MM.1S (cell line): ENCODE data around the gene SAMD14.

Experiments
- EZH2 ChIP-seq: fragments of 300-600 bp; sonication (generic); optimal IDR thresholded peaks from 2 replicates; pipeline ENCODE3; 2017; ENCODE audit warnings: low read depth, mild to moderate bottlenecking, antibody characterized with exemption, low read length, mixed read lengths
- TF ChIP-seq, protein P1 (sequence below): fragments of 300-600 bp; sonication (generic); IDR thresholded peaks from 2 replicates; pipeline ENCODE4 v1.5.1; 2016; ENCODE audit warnings: antibody characterized with exemption, low read length, mixed read lengths

DNA sequence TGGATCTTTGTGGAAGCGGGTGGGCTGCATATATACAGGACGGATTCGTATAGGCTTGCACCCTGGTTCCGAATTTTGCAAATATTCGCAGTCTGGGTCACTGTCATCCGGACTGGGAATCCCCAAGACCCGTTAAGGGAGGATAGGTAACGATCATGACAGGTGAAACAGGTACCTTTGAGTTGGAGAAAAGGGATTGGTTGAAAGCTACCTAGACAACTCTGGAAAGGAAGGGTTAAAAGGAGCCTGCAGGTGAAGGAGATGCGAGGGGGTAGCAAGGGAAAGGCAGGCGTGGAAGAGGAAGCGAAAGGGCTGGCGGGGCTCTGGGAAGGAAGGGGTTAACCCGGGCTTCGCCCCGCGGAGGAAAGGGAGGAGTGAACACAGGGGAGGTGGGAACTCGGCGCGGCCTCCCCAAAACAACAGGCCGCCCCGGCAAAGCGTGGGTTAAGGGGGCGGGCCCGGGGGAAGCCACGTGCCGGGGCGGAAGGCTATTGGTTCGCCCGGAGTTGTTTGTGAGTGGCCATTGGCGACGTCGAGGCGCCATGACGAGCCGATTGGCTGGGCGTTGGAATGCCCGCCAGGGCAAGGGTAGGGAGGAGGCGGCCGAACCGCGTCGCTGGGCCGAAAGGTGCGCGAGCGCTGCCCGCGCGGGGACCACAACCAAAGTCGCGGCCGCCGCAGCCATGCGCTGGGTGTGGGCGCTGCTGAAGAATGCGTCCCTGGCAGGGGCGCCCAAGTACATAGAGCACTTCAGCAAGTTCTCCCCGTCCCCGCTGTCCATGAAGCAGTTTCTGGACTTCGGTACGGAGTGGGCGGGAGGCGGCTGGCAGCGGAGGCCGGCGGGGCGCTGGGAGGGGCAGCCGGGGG, 35.0 kb downstream of the SAMD14 start, which contains the start of gene PDK2:
- TF ChIP-seq, protein P1, sequence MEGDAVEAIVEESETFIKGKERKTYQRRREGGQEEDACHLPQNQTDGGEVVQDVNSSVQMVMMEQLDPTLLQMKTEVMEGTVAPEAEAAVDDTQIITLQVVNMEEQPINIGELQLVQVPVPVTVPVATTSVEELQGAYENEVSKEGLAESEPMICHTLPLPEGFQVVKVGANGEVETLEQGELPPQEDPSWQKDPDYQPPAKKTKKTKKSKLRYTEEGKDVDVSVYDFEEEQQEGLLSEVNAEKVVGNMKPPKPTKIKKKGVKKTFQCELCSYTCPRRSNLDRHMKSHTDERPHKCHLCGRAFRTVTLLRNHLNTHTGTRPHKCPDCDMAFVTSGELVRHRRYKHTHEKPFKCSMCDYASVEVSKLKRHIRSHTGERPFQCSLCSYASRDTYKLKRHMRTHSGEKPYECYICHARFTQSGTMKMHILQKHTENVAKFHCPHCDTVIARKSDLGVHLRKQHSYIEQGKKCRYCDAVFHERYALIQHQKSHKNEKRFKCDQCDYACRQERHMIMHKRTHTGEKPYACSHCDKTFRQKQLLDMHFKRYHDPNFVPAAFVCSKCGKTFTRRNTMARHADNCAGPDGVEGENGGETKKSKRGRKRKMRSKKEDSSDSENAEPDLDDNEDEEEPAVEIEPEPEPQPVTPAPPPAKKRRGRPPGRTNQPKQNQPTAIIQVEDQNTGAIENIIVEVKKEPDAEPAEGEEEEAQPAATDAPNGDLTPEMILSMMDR = no peak
- no peak for TF ChIP-seq EZH2
